ENCODE data around the gene CNOT6L.
"Not testable (repeated sequence)": the region's sequence is repeated elsewhere in the genome, so short reads cannot be mapped to it uniquely, and the experiment has no call there.

The CNOT6L gene

GRCh38 chr4:77787969-77788368 is 31.2 kb downstream of the CNOT6L start:
- Histone ChIP-seq H3K27me3 (replicated peaks; ENCODE audit: control insufficient read depth, insufficient read depth, low read length) (no peaks in the 10 kb centered on the region), H3K36me3 (ENCODE audit: control insufficient read depth, insufficient read depth, low read length) (no peaks in the 10 kb centered on the region), H3K4me3 (replicated peaks; ENCODE audit: low read depth, low read length) (no peak overlapping the region)
- no peak for DNase-seq (ENCODE audit: extremely low read depth, insufficient read length)
- TF ChIP-seq CTCF (IDR thresholded peaks at IDR 0.05; ENCODE audit: insufficient read depth, low read length, poor library complexity, severe bottlenecking) = no peak

- DNase-seq (ENCODE audit: extremely low read depth, insufficient read length) = no peak
- Histone ChIP-seq H3K36me3 (ENCODE audit: control insufficient read depth, insufficient read depth, low read length) (no peaks in the 10 kb centered on the region), H3K27me3 (replicated peaks; ENCODE audit: control insufficient read depth, insufficient read depth, low read length) (no peaks in the 10 kb centered on the region), H3K4me3 (replicated peaks; ENCODE audit: low read depth, low read length) (no peak overlapping the region)
- no peak for TF ChIP-seq CTCF (IDR thresholded peaks at IDR 0.05; ENCODE audit: insufficient read depth, low read length, poor library complexity, severe bottlenecking)
Observed at GRCh38 chr4:77785669-77786068, 33.5 kb downstream of the CNOT6L start.

- TF ChIP-seq CTCF (IDR thresholded peaks at IDR 0.05; ENCODE audit: insufficient read depth, low read length, poor library complexity, severe bottlenecking) = no peak
- no peaks in the 10 kb centered on the region for H3K36me3 ChIP-seq (ENCODE audit: control insufficient read depth, insufficient read depth, low read length)
- no peak overlapping the region for H3K4me3 ChIP-seq (replicated peaks; ENCODE audit: low read depth, low read length)
- no peaks in the 10 kb centered on the region for H3K27me3 ChIP-seq (replicated peaks; ENCODE audit: control insufficient read depth, insufficient read depth, low read length)
- no peak for DNase-seq (ENCODE audit: extremely low read depth, insufficient read length)
Observed at GRCh38 chr4:77783895-77784294, 35.3 kb downstream of the CNOT6L start.

GRCh38 chr4:77782102-77782835 is 36.9 kb downstream of the CNOT6L start:
- H3K27me3 ChIP-seq (replicated peaks; ENCODE audit: control insufficient read depth, insufficient read depth, low read length) = no peaks in the 10 kb centered on the region
- DNase-seq (ENCODE audit: extremely low read depth, insufficient read length) = no peak
- no peak overlapping the region for H3K4me3 ChIP-seq (replicated peaks; ENCODE audit: low read depth, low read length)
- no peaks in the 10 kb centered on the region for H3K36me3 ChIP-seq (ENCODE audit: control insufficient read depth, insufficient read depth, low read length)
- no peak for TF ChIP-seq CTCF (IDR thresholded peaks at IDR 0.05; ENCODE audit: insufficient read depth, low read length, poor library complexity, severe bottlenecking)

- H3K4me3 ChIP-seq (replicated peaks; ENCODE audit: low read depth, low read length); H3K27me3 ChIP-seq (replicated peaks; ENCODE audit: control insufficient read depth, insufficient read depth, low read length); DNase-seq (ENCODE audit: extremely low read depth, insufficient read length); H3K36me3 ChIP-seq (ENCODE audit: control insufficient read depth, insufficient read depth, low read length): not testable (repeated sequence)
Observed at GRCh38 chr4:77780762-77781161, 38.4 kb downstream of the CNOT6L start.

- H3K36me3 ChIP-seq (ENCODE audit: control insufficient read depth, insufficient read depth, low read length) = no peaks in the 10 kb centered on the region
- TF ChIP-seq CTCF (IDR thresholded peaks at IDR 0.05; ENCODE audit: insufficient read depth, low read length, poor library complexity, severe bottlenecking) = no peak
- no peak for DNase-seq (ENCODE audit: extremely low read depth, insufficient read length)
- no peaks in the 10 kb centered on the region for H3K27me3 ChIP-seq (replicated peaks; ENCODE audit: control insufficient read depth, insufficient read depth, low read length)
- no peak overlapping the region for H3K4me3 ChIP-seq (replicated peaks; ENCODE audit: low read depth, low read length)
Observed at GRCh38 chr4:77777135-77777807, 41.9 kb downstream of the CNOT6L start.

Measured in GM06990 (cell line).